Upper lobe of right lung (tissue), 1 donor: ENCODE data around the gene CAPN9. TPM values are rescaled to one million over a fixed set of nuclear protein-coding genes. Genes with fewer than 3 reads are reported as not detected.

ENCODE experiments used
- ATAC-seq: fragments of 200-7000 bp; cut with Tn5 transposase; one replicate; pipeline ENCODE4 v1.9.1; 2020; ENCODE audit warnings: mild to moderate bottlenecking, moderate library complexity
- DNase-seq: peaks from one replicate; pipeline ENCODE4 v3.0.0-alpha.2; 2020
- H3K27ac ChIP-seq: fragments of 200-600 bp; one replicate; pipeline ENCODE4 v1.8.0; 2022
- H3K27me3 ChIP-seq: fragments of 200-600 bp; one replicate; pipeline ENCODE4 v1.8.0; 2022; ENCODE audit warnings: mild to moderate bottlenecking
- H3K36me3 ChIP-seq: fragments of 200-600 bp; one replicate; pipeline ENCODE4 v1.8.0; 2022
- H3K4me1 ChIP-seq: fragments of 200-600 bp; one replicate; pipeline ENCODE4 v1.8.0; 2022
- H3K4me3 ChIP-seq: fragments of 200-600 bp; one replicate; pipeline ENCODE4 v1.8.0; 2022; ENCODE audit warnings: mild to moderate bottlenecking
- H3K9me3 ChIP-seq: fragments of 200-600 bp; one replicate; pipeline ENCODE4 v1.8.0; 2022
- CTCF ChIP-seq: fragments of 200-600 bp; IDR thresholded peaks from one replicate; pipeline ENCODE4 v1.8.0; 2022; ENCODE audit warnings: antibody characterized with exemption
- intact Hi-C: fragments of 100-400 bp; cut with DNase I; formaldehyde crosslinking; loops from one replicate; pipeline ENCODE4 v1.11.0; 2022
- total RNA-seq: library from RNA; stranded (reverse); fragmentation: NEBNext Ultra II Directional; extraction: Animal tissue kit (Norgen Biotek cat#: 25700); gene quantifications from one replicate; pipeline ENCODE4 v1.2.1, GENCODE V29; 2021
- donor health status: DM: no; HTN: yes; CAD: no; lungs with severe emphysema.

Gene CAPN9
- total RNA-seq, 1 donor from 2014 or later: 21.8 TPM

GRCh38 chr1:230850547-230850946 is 103.4 kb downstream of the CAPN9 start:
- H3K9me3 ChIP-seq: no peaks in the 10 kb centered on the region
- H3K4me1 ChIP-seq: peaks cover 49% of the 10 kb centered on the region

DNA sequence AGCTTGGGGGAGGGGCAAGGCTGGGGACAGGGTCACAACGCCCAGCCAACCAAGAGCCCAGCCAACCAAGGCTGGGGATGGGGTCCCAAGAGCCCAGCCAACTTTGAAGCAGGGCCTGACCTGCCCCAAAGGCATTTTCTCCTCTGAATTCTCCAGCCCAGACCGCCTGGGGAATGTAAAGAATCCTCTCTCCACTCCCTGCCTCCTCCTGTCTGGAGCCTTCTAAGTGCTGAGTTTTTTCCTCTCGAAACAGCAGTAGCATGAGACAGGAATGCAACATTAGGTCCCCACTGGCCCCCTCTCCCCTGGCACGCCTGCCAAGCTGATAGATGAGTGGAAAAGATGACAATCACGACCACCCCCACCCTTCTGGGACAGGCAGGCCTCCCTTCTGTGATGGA is 104.1 kb downstream of the CAPN9 start:
- Histone ChIP-seq H3K4me1 (peaks cover 56% of the 10 kb centered on the region), H3K4me3 (no peak overlapping the region), H3K9me3 (no peaks in the 10 kb centered on the region), H3K36me3 (peaks cover 18% of the 10 kb centered on the region), H3K27me3 (no peaks in the 10 kb centered on the region), H3K27ac (peak overlapping the region; percentile 79)
- intact Hi-C loops: no loop called here
- DNase-seq: no peak
- no peak for TF ChIP-seq CTCF
- ATAC-seq: peak; percentile 78

More at GRCh38 chr1:230850547-230850946, 103.4 kb downstream of the CAPN9 start:
- H3K27ac ChIP-seq: peak overlapping the region; percentile 79
- DNase-seq (no peak), ATAC-seq (no peak)
- H3K27me3 ChIP-seq: no peaks in the 10 kb centered on the region
- intact Hi-C loops: no loop called here
- no peak for TF ChIP-seq CTCF
- peaks cover 18% of the 10 kb centered on the region for H3K36me3 ChIP-seq
- H3K4me3 ChIP-seq: no peak overlapping the region

Other genes starting within 250 kb of the CAPN9 start
- 26.7 TPM for gene COG2, start 104.9 kb upstream of the CAPN9 start, total RNA-seq
- gene AGT, start 33.3 kb upstream of the CAPN9 start, total RNA-seq: 1.8 TPM
- 159 TPM for gene C1orf198, start 121.1 kb downstream of the CAPN9 start, total RNA-seq
- gene TTC13, start 231.5 kb downstream of the CAPN9 start, total RNA-seq: 18.6 TPM
- 19.9 TPM for gene ARV1, start 231.7 kb downstream of the CAPN9 start, total RNA-seq